ENCODE data around the gene MEIS2.

MEIS2 gene

GRCh38 chr15:36978625-36979024 is 121.7 kb downstream of the MEIS2 start:
- Histone ChIP-seq H3K27me3 (replicated peaks; ENCODE audit: control insufficient read depth, insufficient read depth, low read length, poor library complexity, severe bottlenecking) (no peaks in the 10 kb centered on the region), H3K9me3 (ENCODE audit: control insufficient read depth, low read length) (no peaks in the 10 kb centered on the region), H3K27ac (ENCODE audit: insufficient read depth, low read length, poor library complexity, severe bottlenecking) (no peak overlapping the region), H3K4me3 (ENCODE audit: insufficient read depth, low read depth, low read length, poor library complexity, severe bottlenecking) (no peak overlapping the region), H3K4me1 (ENCODE audit: control insufficient read depth, insufficient read depth, low read length, poor library complexity, severe bottlenecking) (no peaks in the 10 kb centered on the region), H3K36me3 (ENCODE audit: control insufficient read depth, insufficient read depth, low read length) (no peaks in the 10 kb centered on the region)
- no peak for DNase-seq

GRCh38 chr15:36978126-36978525 is 122.2 kb downstream of the MEIS2 start:
- Histone ChIP-seq H3K27ac (ENCODE audit: insufficient read depth, low read length, poor library complexity, severe bottlenecking) (no peak overlapping the region), H3K9me3 (ENCODE audit: control insufficient read depth, low read length) (no peaks in the 10 kb centered on the region), H3K4me3 (ENCODE audit: insufficient read depth, low read depth, low read length, poor library complexity, severe bottlenecking) (no peak overlapping the region), H3K4me1 (ENCODE audit: control insufficient read depth, insufficient read depth, low read length, poor library complexity, severe bottlenecking) (no peaks in the 10 kb centered on the region), H3K36me3 (ENCODE audit: control insufficient read depth, insufficient read depth, low read length) (no peaks in the 10 kb centered on the region), H3K27me3 (replicated peaks; ENCODE audit: control insufficient read depth, insufficient read depth, low read length, poor library complexity, severe bottlenecking) (no peaks in the 10 kb centered on the region)
- DNase-seq: no peak

GRCh38 chr15:36977659-36978058 is 122.7 kb downstream of the MEIS2 start:
- DNase-seq: no peak
- H3K27me3 ChIP-seq (replicated peaks; ENCODE audit: control insufficient read depth, insufficient read depth, low read length, poor library complexity, severe bottlenecking): no peaks in the 10 kb centered on the region
- H3K36me3 ChIP-seq (ENCODE audit: control insufficient read depth, insufficient read depth, low read length): no peaks in the 10 kb centered on the region
- no peak overlapping the region for H3K27ac ChIP-seq (ENCODE audit: insufficient read depth, low read length, poor library complexity, severe bottlenecking)
- H3K4me1 ChIP-seq (ENCODE audit: control insufficient read depth, insufficient read depth, low read length, poor library complexity, severe bottlenecking): no peaks in the 10 kb centered on the region
- no peak overlapping the region for H3K4me3 ChIP-seq (ENCODE audit: insufficient read depth, low read depth, low read length, poor library complexity, severe bottlenecking)
- H3K9me3 ChIP-seq (ENCODE audit: control insufficient read depth, low read length): no peaks in the 10 kb centered on the region

- H3K27me3 ChIP-seq (replicated peaks; ENCODE audit: control insufficient read depth, insufficient read depth, low read length, poor library complexity, severe bottlenecking): no peaks in the 10 kb centered on the region
- H3K36me3 ChIP-seq (ENCODE audit: control insufficient read depth, insufficient read depth, low read length): no peaks in the 10 kb centered on the region
- H3K9me3 ChIP-seq (ENCODE audit: control insufficient read depth, low read length): no peaks in the 10 kb centered on the region
- no peaks in the 10 kb centered on the region for H3K4me1 ChIP-seq (ENCODE audit: control insufficient read depth, insufficient read depth, low read length, poor library complexity, severe bottlenecking)
- DNase-seq: no peak
- no peak overlapping the region for H3K4me3 ChIP-seq (ENCODE audit: insufficient read depth, low read depth, low read length, poor library complexity, severe bottlenecking)
- no peak overlapping the region for H3K27ac ChIP-seq (ENCODE audit: insufficient read depth, low read length, poor library complexity, severe bottlenecking)
Measured at GRCh38 chr15:36972704-36973103, 127.6 kb downstream of the MEIS2 start.

- Histone ChIP-seq H3K36me3 (ENCODE audit: control insufficient read depth, insufficient read depth, low read length) (no peaks in the 10 kb centered on the region), H3K9me3 (ENCODE audit: control insufficient read depth, low read length) (no peaks in the 10 kb centered on the region), H3K27me3 (replicated peaks; ENCODE audit: control insufficient read depth, insufficient read depth, low read length, poor library complexity, severe bottlenecking) (no peaks in the 10 kb centered on the region), H3K4me1 (ENCODE audit: control insufficient read depth, insufficient read depth, low read length, poor library complexity, severe bottlenecking) (no peaks in the 10 kb centered on the region), H3K27ac (ENCODE audit: insufficient read depth, low read length, poor library complexity, severe bottlenecking) (no peak overlapping the region), H3K4me3 (ENCODE audit: insufficient read depth, low read depth, low read length, poor library complexity, severe bottlenecking) (no peak overlapping the region)
- no peak for DNase-seq
Measured at GRCh38 chr15:36970522-36970921, 129.8 kb downstream of the MEIS2 start.

GRCh38 chr15:36967929-36968328 is 132.4 kb downstream of the MEIS2 start:
- Histone ChIP-seq H3K27me3 (replicated peaks; ENCODE audit: control insufficient read depth, insufficient read depth, low read length, poor library complexity, severe bottlenecking) (no peaks in the 10 kb centered on the region), H3K4me1 (ENCODE audit: control insufficient read depth, insufficient read depth, low read length, poor library complexity, severe bottlenecking) (no peaks in the 10 kb centered on the region), H3K27ac (ENCODE audit: insufficient read depth, low read length, poor library complexity, severe bottlenecking) (no peak overlapping the region), H3K9me3 (ENCODE audit: control insufficient read depth, low read length) (no peaks in the 10 kb centered on the region), H3K36me3 (ENCODE audit: control insufficient read depth, insufficient read depth, low read length) (no peaks in the 10 kb centered on the region), H3K4me3 (ENCODE audit: insufficient read depth, low read depth, low read length, poor library complexity, severe bottlenecking) (no peak overlapping the region)
- DNase-seq: no peak

GRCh38 chr15:36966708-36967107 is 133.6 kb downstream of the MEIS2 start:
- DNase-seq: no peak
- no peaks in the 10 kb centered on the region for H3K27me3 ChIP-seq (replicated peaks; ENCODE audit: control insufficient read depth, insufficient read depth, low read length, poor library complexity, severe bottlenecking)
- no peaks in the 10 kb centered on the region for H3K9me3 ChIP-seq (ENCODE audit: control insufficient read depth, low read length)
- H3K4me3 ChIP-seq (ENCODE audit: insufficient read depth, low read depth, low read length, poor library complexity, severe bottlenecking): no peak overlapping the region
- no peak overlapping the region for H3K27ac ChIP-seq (ENCODE audit: insufficient read depth, low read length, poor library complexity, severe bottlenecking)
- H3K4me1 ChIP-seq (ENCODE audit: control insufficient read depth, insufficient read depth, low read length, poor library complexity, severe bottlenecking): no peaks in the 10 kb centered on the region
- no peaks in the 10 kb centered on the region for H3K36me3 ChIP-seq (ENCODE audit: control insufficient read depth, insufficient read depth, low read length)

- no peak for DNase-seq
- no peaks in the 10 kb centered on the region for H3K9me3 ChIP-seq (ENCODE audit: control insufficient read depth, low read length)
- H3K4me3 ChIP-seq (ENCODE audit: insufficient read depth, low read depth, low read length, poor library complexity, severe bottlenecking): no peak overlapping the region
Measured at GRCh38 chr15:36965570-36966342, 134.6 kb downstream of the MEIS2 start.

GRCh38 chr15:36964626-36965025 is 135.7 kb downstream of the MEIS2 start:
- no peaks in the 10 kb centered on the region for H3K27me3 ChIP-seq (replicated peaks; ENCODE audit: control insufficient read depth, insufficient read depth, low read length, poor library complexity, severe bottlenecking)
- H3K4me3 ChIP-seq (ENCODE audit: insufficient read depth, low read depth, low read length, poor library complexity, severe bottlenecking): no peak overlapping the region
- no peak overlapping the region for H3K27ac ChIP-seq (ENCODE audit: insufficient read depth, low read length, poor library complexity, severe bottlenecking)
- H3K4me1 ChIP-seq (ENCODE audit: control insufficient read depth, insufficient read depth, low read length, poor library complexity, severe bottlenecking): no peaks in the 10 kb centered on the region
- H3K9me3 ChIP-seq (ENCODE audit: control insufficient read depth, low read length): no peaks in the 10 kb centered on the region
- no peaks in the 10 kb centered on the region for H3K36me3 ChIP-seq (ENCODE audit: control insufficient read depth, insufficient read depth, low read length)
- DNase-seq: no peak

More at GRCh38 chr15:36965570-36966342, 134.6 kb downstream of the MEIS2 start:
- Histone ChIP-seq H3K36me3 (ENCODE audit: control insufficient read depth, insufficient read depth, low read length) (no peaks in the 10 kb centered on the region), H3K27me3 (replicated peaks; ENCODE audit: control insufficient read depth, insufficient read depth, low read length, poor library complexity, severe bottlenecking) (no peaks in the 10 kb centered on the region), H3K27ac (ENCODE audit: insufficient read depth, low read length, poor library complexity, severe bottlenecking) (no peak overlapping the region), H3K4me1 (ENCODE audit: control insufficient read depth, insufficient read depth, low read length, poor library complexity, severe bottlenecking) (no peaks in the 10 kb centered on the region)

GRCh38 chr15:36961956-36962355 is 138.4 kb downstream of the MEIS2 start:
- Histone ChIP-seq H3K4me1 (ENCODE audit: control insufficient read depth, insufficient read depth, low read length, poor library complexity, severe bottlenecking) (no peaks in the 10 kb centered on the region), H3K27ac (ENCODE audit: insufficient read depth, low read length, poor library complexity, severe bottlenecking) (no peak overlapping the region), H3K27me3 (replicated peaks; ENCODE audit: control insufficient read depth, insufficient read depth, low read length, poor library complexity, severe bottlenecking) (no peaks in the 10 kb centered on the region), H3K4me3 (ENCODE audit: insufficient read depth, low read depth, low read length, poor library complexity, severe bottlenecking) (no peak overlapping the region), H3K9me3 (ENCODE audit: control insufficient read depth, low read length) (no peaks in the 10 kb centered on the region), H3K36me3 (ENCODE audit: control insufficient read depth, insufficient read depth, low read length) (no peaks in the 10 kb centered on the region)
- no peak for DNase-seq
